Gastroesophageal sphincter (tissue), 4 donors: ENCODE data around the gene BFSP1. TPM values are rescaled to one million over a fixed set of nuclear protein-coding genes. Genes with fewer than 3 reads are reported as not detected.
A peak's percentile ranks its signal among the peaks of the same experiment; 100 is the strongest.

ENCODE experiments used
- ATAC-seq: fragments of 150-250 bp; one replicate; pipeline ENCODE4 v1.9.1; 2016; ENCODE audit warnings: mild to moderate bottlenecking, moderate library complexity
- H3K27ac ChIP-seq, 4 donors: fragments of 200-600 bp; sonication (generic) in 3 of 4; 1 replicate in 3 of 4; 2 replicates in 1 of 4; pipeline ENCODE4 v1.5.1; 2016 to 2019
- H3K27me3 ChIP-seq: fragments of 200-600 bp; sonication (generic); one replicate; pipeline ENCODE4 v1.5.1; 2019
- H3K36me3 ChIP-seq, 2 donors: fragments of 200-600 bp; sonication (generic); one replicate each; pipeline ENCODE4 v1.5.1; 2019; ENCODE audit warnings: control low read depth in 1 of 2
- H3K4me1 ChIP-seq, 3 donors: fragments of 200-600 bp; sonication (generic); 1 replicate in 2 of 3; 2 replicates in 1 of 3; pipeline ENCODE4 v1.5.1; 2016 to 2019; ENCODE audit warnings: control low read depth in 2 of 3
- H3K4me3 ChIP-seq, 2 donors: fragments of 200-600 bp; sonication (generic); one replicate each; pipeline ENCODE4 v1.5.1; 2019; ENCODE audit warnings: mild to moderate bottlenecking in 1 of 2, moderate library complexity in 1 of 2
- H3K9me3 ChIP-seq, 3 donors: fragments of 200-600 bp; sonication (generic); one replicate each; pipeline ENCODE4 v1.5.1; 2017 to 2019; ENCODE audit warnings: control low read depth in 2 of 3
- EP300 ChIP-seq: sonication (generic); formaldehyde crosslinking; IDR thresholded peaks from one replicate; pipeline ENCODE4 v1.6.1; 2017; ENCODE audit warnings: antibody characterized with exemption, mild to moderate bottlenecking
- POLR2A ChIP-seq, 2 donors: fragments of 450-650 bp; IDR thresholded peaks; one replicate each; pipeline ENCODE4 v1.6.1; 2017; ENCODE audit warnings: antibody characterized with exemption in 2 of 2, mild to moderate bottlenecking in 2 of 2, moderate library complexity in 1 of 2
- POLR2AphosphoS5 ChIP-seq: sonication (generic); formaldehyde crosslinking; IDR thresholded peaks from one replicate; pipeline ENCODE4 v1.6.1; 2017; ENCODE audit warnings: antibody characterized with exemption
- WGBS, 2 donors: methylation state at CpG; one replicate each; pipeline ENCODE4 v1.1.5; 2018; ENCODE audit warnings: low coverage in 1 of 2; 5-methylcytosine and 5-hydroxymethylcytosine counted together
- total RNA-seq, 4 donors: library from RNA; depleted of rRNA; stranded (reverse); fragments of >200 nt; gene quantifications; one replicate each; pipeline ENCODE4 v1.1.0, GENCODE V29; 2016
- TF ChIP-seq, protein P1 (sequence below), 4 experiments: fragments of 200-600 bp in 2 of 4; fragments of 450-650 bp in 2 of 4; sonication (generic) in 1 of 4; IDR thresholded peaks; one replicate each; pipeline ENCODE4 v1.5.1; 2017 to 2019; ENCODE audit warnings: antibody characterized with exemption in 4 of 4, mild to moderate bottlenecking in 2 of 4, moderate library complexity in 2 of 4

The BFSP1 gene
- 1 to 10 TPM; 2.0 to 5.9 (median 5.0) TPM for total RNA-seq

- TF ChIP-seq POLR2A (IDR thresholded peaks at IDR 0.05): no peak
- no peak for TF ChIP-seq POLR2AphosphoS5
- no peak for TF ChIP-seq EP300
- TF ChIP-seq, protein P1, sequence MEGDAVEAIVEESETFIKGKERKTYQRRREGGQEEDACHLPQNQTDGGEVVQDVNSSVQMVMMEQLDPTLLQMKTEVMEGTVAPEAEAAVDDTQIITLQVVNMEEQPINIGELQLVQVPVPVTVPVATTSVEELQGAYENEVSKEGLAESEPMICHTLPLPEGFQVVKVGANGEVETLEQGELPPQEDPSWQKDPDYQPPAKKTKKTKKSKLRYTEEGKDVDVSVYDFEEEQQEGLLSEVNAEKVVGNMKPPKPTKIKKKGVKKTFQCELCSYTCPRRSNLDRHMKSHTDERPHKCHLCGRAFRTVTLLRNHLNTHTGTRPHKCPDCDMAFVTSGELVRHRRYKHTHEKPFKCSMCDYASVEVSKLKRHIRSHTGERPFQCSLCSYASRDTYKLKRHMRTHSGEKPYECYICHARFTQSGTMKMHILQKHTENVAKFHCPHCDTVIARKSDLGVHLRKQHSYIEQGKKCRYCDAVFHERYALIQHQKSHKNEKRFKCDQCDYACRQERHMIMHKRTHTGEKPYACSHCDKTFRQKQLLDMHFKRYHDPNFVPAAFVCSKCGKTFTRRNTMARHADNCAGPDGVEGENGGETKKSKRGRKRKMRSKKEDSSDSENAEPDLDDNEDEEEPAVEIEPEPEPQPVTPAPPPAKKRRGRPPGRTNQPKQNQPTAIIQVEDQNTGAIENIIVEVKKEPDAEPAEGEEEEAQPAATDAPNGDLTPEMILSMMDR (IDR thresholded peaks at IDR 0.05): peak in 2 of 4 experiments; percentile 9 to 12
- Histone ChIP-seq H3K4me3 (peak within 1 kb of the TSS; percentile 62 to 67), H3K9me3 (no peaks in the 10 kb centered on the region), H3K36me3 (no peaks in the 10 kb centered on the region), H3K27ac (peak within 1 kb of the TSS; percentile 45 to 88 (median 68)), H3K4me1 (peaks cover 0 to 32% (median 0%) of the 10 kb centered on the region in 3 donors), H3K27me3 (no peaks in the 10 kb centered on the region)
- peak; percentile 75 for ATAC-seq
- WGBS, 2 donors: 0 to 4% methylated on average over 1 to 11 of the region's 111 CpGs
Observed at GRCh38 chr20:17530716-17531664, at the start of gene BFSP1. Gene BFSP1, minus strand, starts transcription at chr20:17531379. Its CDS starts 50 bp downstream, at chr20:17531329.

- peak; percentile 8 for ATAC-seq
- TF ChIP-seq EP300: no peak
- peak; percentile 15 for TF ChIP-seq POLR2AphosphoS5
- Histone ChIP-seq H3K36me3 (peaks cover 0 to 13% of the 10 kb centered on the region in 2 donors), H3K4me3 (peak overlapping the region in 1 of 2 donors; percentile 9), H3K9me3 (no peaks in the 10 kb centered on the region), H3K27me3 (no peaks in the 10 kb centered on the region), H3K27ac (peak overlapping the region in 3 of 4 donors; percentile 53 to 81 (median 60)), H3K4me1 (peaks cover 17 to 99% (median 21%) of the 10 kb centered on the region in 3 donors)
- WGBS, 2 donors: 47 to 71% methylated on average over 2 of the region's 2 CpGs
Observed at GRCh38 chr20:17580895-17581294, 49.7 kb upstream of the BFSP1 start.

- Histone ChIP-seq H3K4me3 (peak overlapping the region in 1 of 2 donors; percentile 11), H3K4me1 (peaks cover 6 to 97% (median 18%) of the 10 kb centered on the region in 3 donors), H3K27ac (peak overlapping the region in 3 of 4 donors; percentile 60 to 100 (median 100)), H3K27me3 (no peaks in the 10 kb centered on the region), H3K9me3 (no peaks in the 10 kb centered on the region), H3K36me3 (peaks cover 0 to 8% of the 10 kb centered on the region in 2 donors)
- WGBS, 2 donors: 33% methylated on average over 1 of the region's 4 CpGs; no CpG with 5 or more reads in 1 of the 2 donors
- TF ChIP-seq POLR2A (IDR thresholded peaks at IDR 0.05) (no peak), EP300 (no peak), POLR2AphosphoS5 (no peak)
- TF ChIP-seq, protein P1 (IDR thresholded peaks at IDR 0.05): no peak
- ATAC-seq: no peak
Observed at GRCh38 chr20:17579369-17580039, 48.3 kb upstream of the BFSP1 start.

DNA sequence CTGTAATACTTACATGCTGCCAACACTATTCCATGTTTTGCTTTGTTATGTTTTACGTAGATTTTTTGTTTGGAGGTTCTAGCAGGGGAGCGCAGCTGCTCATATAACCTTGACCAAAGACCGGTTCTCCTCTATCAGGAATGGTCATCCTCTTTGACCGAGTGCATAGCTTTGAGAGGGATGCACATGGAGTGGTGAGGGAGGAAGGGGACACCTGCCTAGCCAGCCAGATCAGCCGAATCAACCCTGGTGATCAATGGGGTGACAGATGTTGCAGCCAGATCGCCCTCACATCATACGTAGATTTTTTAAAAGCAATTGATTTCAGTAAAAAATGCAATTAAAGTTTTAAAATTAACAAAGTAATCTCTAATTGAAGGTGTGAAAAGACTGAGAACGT is 45.0 kb upstream of the BFSP1 start:
- H3K4me3 ChIP-seq: peak overlapping the region in 1 of 2 donors; percentile 98

More for the DNA sequence above, 45.0 kb upstream of the BFSP1 start:
- TF ChIP-seq POLR2AphosphoS5 (no peak), POLR2A (IDR thresholded peaks at IDR 0.05) (no peak)
- TF ChIP-seq, protein P1 (IDR thresholded peaks at IDR 0.05): no peak
- peaks cover 0 to 7% of the 10 kb centered on the region in 2 donors for H3K36me3 ChIP-seq
- H3K27me3 ChIP-seq: no peaks in the 10 kb centered on the region
- no peak for ATAC-seq
- peaks cover 0 to 87% (median 15%) of the 10 kb centered on the region in 3 donors for H3K4me1 ChIP-seq
- H3K9me3 ChIP-seq: no peaks in the 10 kb centered on the region
- 26 to 50% methylated on average over 7 to 8 of the region's 8 CpGs for WGBS, 2 donors
- peak overlapping the region in 3 of 4 donors; percentile 66 to 100 (median 100) for H3K27ac ChIP-seq
